ENCODE measurements around the gene SNORC. TPM values are rescaled to one million over a fixed set of nuclear protein-coding genes. Genes with fewer than 3 reads are reported as not detected.

SNORC gene
- total RNA-seq, 1 donor: 0.54 TPM

GRCh38 chr2:232866104-232866503, 4.0 kb upstream of the SNORC start:
- no peak for DNase-seq (ENCODE audit: low read depth in 2 of 3, low spot score in 2 of 3)

GRCh38 chr2:232869138-232870017, 686 bp upstream of the SNORC start:
- no peak for DNase-seq (ENCODE audit: low read depth in 2 of 3, low spot score in 2 of 3)

- DNase-seq (ENCODE audit: low read depth in 2 of 3, low spot score in 2 of 3): no peak
Measured at GRCh38 chr2:232870766-232871371, 805 bp downstream of the SNORC start.

GRCh38 chr2:232871418-232871834, 1.4 kb downstream of the SNORC start:
- DNase-seq (ENCODE audit: low read depth in 2 of 3, low spot score in 2 of 3): peak in 1 of 3 donors; percentile 29

- no peak for DNase-seq (ENCODE audit: low read depth in 2 of 3, low spot score in 2 of 3)
Measured at GRCh38 chr2:232871835-232872736, 2.0 kb downstream of the SNORC start.

- DNase-seq (ENCODE audit: low read depth in 2 of 3, low spot score in 2 of 3): no peak
Measured at GRCh38 chr2:232872826-232873225, 2.8 kb downstream of the SNORC start.

- DNase-seq (ENCODE audit: low read depth in 2 of 3, low spot score in 2 of 3): no peak
Measured at GRCh38 chr2:232873292-232873908, 3.3 kb downstream of the SNORC start.

- no peak for DNase-seq (ENCODE audit: low read depth in 2 of 3, low spot score in 2 of 3)
Measured at GRCh38 chr2:232873909-232874641, 4.0 kb downstream of the SNORC start.

GRCh38 chr2:232874677-232875223, 4.7 kb downstream of the SNORC start:
- DNase-seq (ENCODE audit: low read depth in 2 of 3, low spot score in 2 of 3): no peak

- peak in 1 of 3 donors; percentile 26 for DNase-seq (ENCODE audit: low read depth in 2 of 3, low spot score in 2 of 3)
Measured at GRCh38 chr2:232875256-232876121, 5.4 kb downstream of the SNORC start.

GRCh38 chr2:232876161-232876977, 6.3 kb downstream of the SNORC start:
- peak in 2 of 3 donors; percentile 37 to 40 for DNase-seq (ENCODE audit: low read depth in 2 of 3, low spot score in 2 of 3)

GRCh38 chr2:232876978-232877441, 6.9 kb downstream of the SNORC start:
- DNase-seq (ENCODE audit: low read depth in 2 of 3, low spot score in 2 of 3): no peak

GRCh38 chr2:232877940-232878511, 8.0 kb downstream of the SNORC start:
- no peak for DNase-seq (ENCODE audit: low read depth in 2 of 3, low spot score in 2 of 3)

GRCh38 chr2:232878855-232879617, 9.0 kb downstream of the SNORC start:
- no peak for DNase-seq (ENCODE audit: low read depth in 2 of 3, low spot score in 2 of 3)

- DNase-seq (ENCODE audit: low read depth in 2 of 3, low spot score in 2 of 3): no peak
Measured at GRCh38 chr2:232879618-232880494, 9.8 kb downstream of the SNORC start.
